CD14-positive monocyte (primary cell): ENCODE measurements around the gene PTPRD. TPM values are rescaled to one million over a fixed set of nuclear protein-coding genes. Genes with fewer than 3 reads are reported as not detected.

Source experiments
- DNase-seq, 3 donors: peaks; one replicate each; pipeline ENCODE4 v3.0.0-alpha.2; 2011 to 2022
- H2AFZ ChIP-seq: 2 replicates; pipeline ENCODE4 v1.6.0; 2012; ENCODE audit warnings: mild to moderate bottlenecking, low read depth, low read length, inconsistent platforms; ENCODE audit not compliant: insufficient read depth, poor library complexity, severe bottlenecking
- H3K27ac ChIP-seq, 2 donors: 1 replicate in 1 of 2; 2 replicates in 1 of 2; pipeline ENCODE4 v1.5.1; 2012 to 2013; ENCODE audit warnings: low read length in 2 of 2, control low read depth in 1 of 2, inconsistent platforms in 1 of 2, low read depth in 1 of 2, mild to moderate bottlenecking in 1 of 2
- H3K27me3 ChIP-seq, 2 donors: one replicate each; pipeline versions ENCODE4 v1.6.0 to v1.6.1; 2011 to 2013; ENCODE audit warnings: low read length in 2 of 2; ENCODE audit not compliant: control insufficient read depth in 2 of 2, insufficient read depth in 2 of 2
- H3K36me3 ChIP-seq, 2 donors: replicated peaks in 1 of 2; 1 replicate in 1 of 2; 2 replicates in 1 of 2; pipeline versions ENCODE4 v1.5.1 to v1.6.1; 2012 to 2013; ENCODE audit warnings: low read length in 2 of 2, control low read depth in 1 of 2, inconsistent platforms in 1 of 2, mild to moderate bottlenecking in 1 of 2; ENCODE audit not compliant: insufficient read depth in 2 of 2, control insufficient read depth in 1 of 2
- H3K4me1 ChIP-seq, 2 donors: 1 replicate in 1 of 2; 2 replicates in 1 of 2; pipeline versions ENCODE4 v1.5.1 to v1.6.1; 2012 to 2013; ENCODE audit warnings: low read length in 2 of 2, control low read depth in 1 of 2, inconsistent platforms in 1 of 2, mild to moderate bottlenecking in 1 of 2, moderate library complexity in 1 of 2; ENCODE audit not compliant: insufficient read depth in 2 of 2, control insufficient read depth in 1 of 2
- H3K4me2 ChIP-seq: replicated peaks from 2 replicates; pipeline ENCODE3; 2012; ENCODE audit warnings: low read length, moderate library complexity, mild to moderate bottlenecking; ENCODE audit not compliant: poor library complexity, severe bottlenecking; ENCODE audit errors: extremely low read depth
- H3K4me3 ChIP-seq, 3 experiments: fragments of 200-600 bp in 1 of 3; sonication (generic) in 1 of 3; replicated peaks in 1 of 3; 1 replicate in 2 of 3; 2 replicates in 1 of 3; pipeline ENCODE4 v1.5.1; 2011 to 2013; ENCODE audit warnings: low read length in 3 of 3, mild to moderate bottlenecking in 3 of 3, control low read depth in 2 of 3, low read depth in 2 of 3, inconsistent platforms in 1 of 3, moderate library complexity in 1 of 3
- H3K79me2 ChIP-seq: 2 replicates; pipeline ENCODE4 v1.6.0; 2012; ENCODE audit warnings: mild to moderate bottlenecking, control low read depth, inconsistent platforms, low read length, moderate library complexity; ENCODE audit not compliant: insufficient read depth
- H3K9ac ChIP-seq: 2 replicates; pipeline ENCODE4 v1.6.0; 2017; ENCODE audit warnings: low read length, mild to moderate bottlenecking; ENCODE audit not compliant: insufficient read depth, poor library complexity, severe bottlenecking
- H3K9me3 ChIP-seq, 2 donors: replicated peaks in 1 of 2; 1 replicate in 1 of 2; 2 replicates in 1 of 2; pipeline versions ENCODE4 v1.5.1 to v1.6.1; 2012 to 2013; ENCODE audit warnings: low read length in 2 of 2, control low read depth in 1 of 2; ENCODE audit not compliant: control insufficient read depth in 1 of 2, insufficient read depth in 1 of 2
- H4K20me1 ChIP-seq: 2 replicates; pipeline ENCODE4 v1.6.0; 2012; ENCODE audit warnings: mild to moderate bottlenecking, low read length, control low read depth, moderate library complexity; ENCODE audit not compliant: insufficient read depth
- H3K27ac Mint-ChIP-seq, 7 donors: one replicate each; pipeline ENCODE4 v1.8.0; 2020; ENCODE audit warnings: mild to moderate bottlenecking in 7 of 7, mixed read lengths in 7 of 7, moderate library complexity in 6 of 7, inconsistent platforms in 2 of 7
- H3K27me3 Mint-ChIP-seq, 3 donors: one replicate each; pipeline ENCODE4 v1.8.0; 2021 to 2022; ENCODE audit warnings: low read depth in 3 of 3, mild to moderate bottlenecking in 3 of 3, mixed read lengths in 3 of 3, moderate library complexity in 3 of 3, inconsistent platforms in 1 of 3
- H3K36me3 Mint-ChIP-seq, 2 donors: one replicate each; pipeline ENCODE4 v1.8.0; 2020; ENCODE audit warnings: mixed read lengths in 2 of 2, inconsistent platforms in 1 of 2, mild to moderate bottlenecking in 1 of 2
- H3K4me1 Mint-ChIP-seq: one replicate; pipeline ENCODE4 v1.8.0; 2020; ENCODE audit warnings: mild to moderate bottlenecking, mixed read lengths
- H3K4me3 Mint-ChIP-seq, 2 donors: one replicate each; pipeline ENCODE4 v1.8.0; 2020; ENCODE audit warnings: mild to moderate bottlenecking in 2 of 2, mixed read lengths in 2 of 2, moderate library complexity in 1 of 2
- H3K9me3 Mint-ChIP-seq, 7 donors: one replicate each; pipeline ENCODE4 v1.8.0; 2020 to 2022; ENCODE audit warnings: mixed read lengths in 7 of 7, mild to moderate bottlenecking in 6 of 7, moderate library complexity in 6 of 7, inconsistent platforms in 2 of 7
- WGBS: methylation state at CpG from one replicate; pipeline ENCODE4 v1.1.5; 2013; ENCODE audit warnings: missing lambda C conversion rate; ENCODE audit not compliant: insufficient coverage; 5-methylcytosine and 5-hydroxymethylcytosine counted together
- intact Hi-C, 2 donors: fragments of 100-400 bp; cut with micrococcal nuclease; formaldehyde crosslinking; loops; one replicate each; pipeline versions ENCODE4 v1.15.0 to v1.15.1; 2023
- polyA plus RNA-seq, 3 donors: library from polyadenylated mRNA; depleted of rRNA in 1 of 3; unstranded in 2 of 3; stranded (reverse) in 1 of 3; fragments of 300-500 nt in 2 of 3; fragments of >200 nt in 1 of 3; fragmentation: Illumina TruSeq in 2 of 3; gene quantifications; 1 replicate in 2 of 3; 2 replicates in 1 of 3; pipeline ENCODE4 v1.2.3, GENCODE V29; 2012 to 2021
- TF ChIP-seq, protein P1 (sequence below): fragments of 200-600 bp; IDR thresholded peaks from one replicate; pipeline ENCODE4 v1.8.0; 2022; ENCODE audit warnings: antibody characterized with exemption, mild to moderate bottlenecking

The PTPRD gene
- polyA plus RNA-seq, 3 donors: not detected

DNA sequence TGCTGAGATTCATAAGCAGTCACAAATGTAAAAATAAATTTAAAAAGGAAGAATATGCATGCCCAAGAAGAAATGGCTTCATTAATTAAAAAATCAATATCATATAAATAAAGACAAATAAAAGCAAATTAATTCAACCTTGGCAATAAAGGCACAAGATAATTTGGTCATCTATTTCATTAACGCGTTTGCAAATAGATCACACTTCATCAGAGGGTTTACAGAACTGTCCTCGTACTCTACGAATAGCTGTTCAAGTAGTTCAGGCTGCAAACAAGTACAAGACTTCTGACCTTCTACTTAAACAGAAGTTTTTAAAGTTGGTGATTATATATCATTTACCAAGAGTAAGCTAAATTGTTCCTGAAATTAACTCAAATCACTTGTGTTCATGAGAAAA lies 2038.0 kb downstream of the PTPRD start:
- no peak overlapping the region for H2AFZ ChIP-seq
- H3K27me3 Mint-ChIP-seq: peaks cover 0 to 3% (median 0%) of the 10 kb centered on the region in 3 donors
- intact Hi-C loops: no loop called here
- H3K27ac ChIP-seq: no peak overlapping the region
- no peak overlapping the region for H3K4me3 ChIP-seq
- no peaks in the 10 kb centered on the region for H4K20me1 ChIP-seq
- no peaks in the 10 kb centered on the region for H3K79me2 ChIP-seq
- no peak overlapping the region for H3K27ac Mint-ChIP-seq
- DNase-seq: no peak
- H3K9me3 ChIP-seq: no peaks in the 10 kb centered on the region
- no peaks in the 10 kb centered on the region for H3K9me3 Mint-ChIP-seq
- TF ChIP-seq, protein P1, sequence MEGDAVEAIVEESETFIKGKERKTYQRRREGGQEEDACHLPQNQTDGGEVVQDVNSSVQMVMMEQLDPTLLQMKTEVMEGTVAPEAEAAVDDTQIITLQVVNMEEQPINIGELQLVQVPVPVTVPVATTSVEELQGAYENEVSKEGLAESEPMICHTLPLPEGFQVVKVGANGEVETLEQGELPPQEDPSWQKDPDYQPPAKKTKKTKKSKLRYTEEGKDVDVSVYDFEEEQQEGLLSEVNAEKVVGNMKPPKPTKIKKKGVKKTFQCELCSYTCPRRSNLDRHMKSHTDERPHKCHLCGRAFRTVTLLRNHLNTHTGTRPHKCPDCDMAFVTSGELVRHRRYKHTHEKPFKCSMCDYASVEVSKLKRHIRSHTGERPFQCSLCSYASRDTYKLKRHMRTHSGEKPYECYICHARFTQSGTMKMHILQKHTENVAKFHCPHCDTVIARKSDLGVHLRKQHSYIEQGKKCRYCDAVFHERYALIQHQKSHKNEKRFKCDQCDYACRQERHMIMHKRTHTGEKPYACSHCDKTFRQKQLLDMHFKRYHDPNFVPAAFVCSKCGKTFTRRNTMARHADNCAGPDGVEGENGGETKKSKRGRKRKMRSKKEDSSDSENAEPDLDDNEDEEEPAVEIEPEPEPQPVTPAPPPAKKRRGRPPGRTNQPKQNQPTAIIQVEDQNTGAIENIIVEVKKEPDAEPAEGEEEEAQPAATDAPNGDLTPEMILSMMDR: no peak
- no peaks in the 10 kb centered on the region for H3K36me3 ChIP-seq
- H3K4me3 Mint-ChIP-seq: no peak overlapping the region
- no peaks in the 10 kb centered on the region for H3K27me3 ChIP-seq
- H3K36me3 Mint-ChIP-seq: no peaks in the 10 kb centered on the region
- no peaks in the 10 kb centered on the region for H3K4me1 ChIP-seq
- no peak overlapping the region for H3K9ac ChIP-seq
- no peak overlapping the region for H3K4me2 ChIP-seq
- no peaks in the 10 kb centered on the region for H3K4me1 Mint-ChIP-seq
- whole genome bisulfite sequencing: no CpG with 5 or more reads among the region's 4 CpGs

GRCh38 chr9:8572209-8572608 lies 2040.6 kb downstream of the PTPRD start:
- no peak overlapping the region for H2AFZ ChIP-seq
- no peaks in the 10 kb centered on the region for H4K20me1 ChIP-seq
- H3K27ac ChIP-seq: no peak overlapping the region
- no peaks in the 10 kb centered on the region for H3K4me1 ChIP-seq
- Mint-ChIP-seq H3K27me3 (peaks cover 0 to 5% (median 4%) of the 10 kb centered on the region in 3 donors), H3K27ac (no peak overlapping the region), H3K36me3 (no peaks in the 10 kb centered on the region), H3K4me1 (no peaks in the 10 kb centered on the region), H3K4me3 (no peak overlapping the region), H3K9me3 (no peaks in the 10 kb centered on the region)
- H3K27me3 ChIP-seq: no peaks in the 10 kb centered on the region
- no peak overlapping the region for H3K9ac ChIP-seq
- no peak overlapping the region for H3K4me3 ChIP-seq
- H3K4me2 ChIP-seq: no peak overlapping the region
- intact Hi-C loops: no loop called here
- no peaks in the 10 kb centered on the region for H3K9me3 ChIP-seq
- no peaks in the 10 kb centered on the region for H3K79me2 ChIP-seq
- TF ChIP-seq, protein P1: no peak
- no peaks in the 10 kb centered on the region for H3K36me3 ChIP-seq
- no peak for DNase-seq
